Measurements from ENCODE around the gene FRMD6.

The FRMD6 gene

GRCh38 chr14:51674294-51675002, 22.7 kb downstream of the FRMD6 start:
- no peak for DNase-seq

GRCh38 chr14:51676549-51676948, 24.8 kb downstream of the FRMD6 start:
- DNase-seq = no peak

- DNase-seq = no peak
Observed at GRCh38 chr14:51677266-51677665, 25.6 kb downstream of the FRMD6 start.

GRCh38 chr14:51677738-51678137, 26.0 kb downstream of the FRMD6 start:
- no peak for DNase-seq

GRCh38 chr14:51680031-51680430, 28.3 kb downstream of the FRMD6 start:
- no peak for DNase-seq

GRCh38 chr14:51681411-51681810, 29.7 kb downstream of the FRMD6 start:
- no peak for DNase-seq

GRCh38 chr14:51682411-51682810, 30.7 kb downstream of the FRMD6 start:
- DNase-seq = no peak

GRCh38 chr14:51684760-51685159, 33.0 kb downstream of the FRMD6 start:
- no peak for DNase-seq

- DNase-seq = no peak
Observed at GRCh38 chr14:51691176-51691575, 39.5 kb downstream of the FRMD6 start.

GRCh38 chr14:51692646-51693045, 40.9 kb downstream of the FRMD6 start:
- DNase-seq = no peak

- no peak for DNase-seq
Observed at GRCh38 chr14:51697848-51698247, 46.1 kb downstream of the FRMD6 start.

GRCh38 chr14:51701951-51702350, 50.2 kb downstream of the FRMD6 start:
- DNase-seq = no peak

GRCh38 chr14:51703787-51704186, 52.1 kb downstream of the FRMD6 start:
- DNase-seq = no peak

GRCh38 chr14:51704545-51704944, 52.8 kb downstream of the FRMD6 start:
- no peak for DNase-seq

- no peak for DNase-seq
Observed at GRCh38 chr14:51707327-51707726, 55.6 kb downstream of the FRMD6 start.

- DNase-seq = no peak
Observed at GRCh38 chr14:51711505-51711904, 59.8 kb downstream of the FRMD6 start.

- no peak for DNase-seq
Observed at GRCh38 chr14:51715250-51715649, 63.5 kb downstream of the FRMD6 start.

GRCh38 chr14:51715742-51716141, 64.0 kb downstream of the FRMD6 start:
- DNase-seq = no peak

- no peak for DNase-seq
Observed at GRCh38 chr14:51716610-51717009, 64.9 kb downstream of the FRMD6 start.

GRCh38 chr14:51717766-51718165, 66.1 kb downstream of the FRMD6 start:
- no peak for DNase-seq

- no peak for DNase-seq
Observed at GRCh38 chr14:51719955-51720354, 68.2 kb downstream of the FRMD6 start.

- no peak for DNase-seq
Observed at GRCh38 chr14:51723990-51724389, 72.3 kb downstream of the FRMD6 start.

- no peak for DNase-seq
Observed at GRCh38 chr14:51724650-51725049, 72.9 kb downstream of the FRMD6 start.

GRCh38 chr14:51725061-51725460, 73.4 kb downstream of the FRMD6 start:
- no peak for DNase-seq

- DNase-seq = no peak
Observed at GRCh38 chr14:51726166-51726899, 74.6 kb downstream of the FRMD6 start.

All from NCI-H1694 (cell line).